Activated gamma-delta T cell treated with anti-CD3 and anti-CD28 coated beads, Interleukin-2, amount 50 U/mL, for 16 hours (primary cell): ENCODE data around the gene POU2F1.

Experiments
- DNase-seq: peaks from one replicate; pipeline ENCODE4 v3.0.0-alpha.2; 2020; ENCODE audit warnings: low read depth

Gene POU2F1

GRCh38 chr1:167220537-167221125, at the start of gene POU2F1:
POU2F1 (plus strand) TSS chr1:167220886; CDS start chr1:167220898, 12 bp downstream.
- peak; percentile 99 for DNase-seq

- no peak for DNase-seq
These were observed 49.3 kb upstream of the POU2F1 start for GRCh38 chr1:167171286-167171929.

- DNase-seq = no peak
These were observed 47.0 kb upstream of the POU2F1 start for GRCh38 chr1:167173516-167174184.

- DNase-seq = no peak
These were observed 44.8 kb upstream of the POU2F1 start for GRCh38 chr1:167175901-167176300.

GRCh38 chr1:167178831-167179230, 41.9 kb upstream of the POU2F1 start:
- no peak for DNase-seq

GRCh38 chr1:167182571-167183320, 37.9 kb upstream of the POU2F1 start:
- no peak for DNase-seq

GRCh38 chr1:167184081-167184480, 36.6 kb upstream of the POU2F1 start:
- DNase-seq = no peak

GRCh38 chr1:167185062-167185461, 35.6 kb upstream of the POU2F1 start:
- no peak for DNase-seq

GRCh38 chr1:167185974-167186657, 34.6 kb upstream of the POU2F1 start:
- DNase-seq = no peak

GRCh38 chr1:167186771-167187170, 33.9 kb upstream of the POU2F1 start:
- DNase-seq = no peak

GRCh38 chr1:167190747-167191237, 29.9 kb upstream of the POU2F1 start:
- DNase-seq = no peak

- DNase-seq = no peak
These were observed 28.7 kb upstream of the POU2F1 start for GRCh38 chr1:167191958-167192357.

- DNase-seq = no peak
These were observed 26.5 kb upstream of the POU2F1 start for GRCh38 chr1:167194182-167194581.

- DNase-seq = no peak
These were observed 24.5 kb upstream of the POU2F1 start for GRCh38 chr1:167196166-167196565.

- no peak for DNase-seq
These were observed 23.4 kb upstream of the POU2F1 start for GRCh38 chr1:167197236-167197635.

GRCh38 chr1:167197692-167198091, 23.0 kb upstream of the POU2F1 start:
- DNase-seq = no peak

GRCh38 chr1:167198518-167199133, 22.1 kb upstream of the POU2F1 start:
- DNase-seq = no peak

GRCh38 chr1:167199656-167200055, 21.0 kb upstream of the POU2F1 start:
- DNase-seq = no peak

GRCh38 chr1:167200272-167200671, 20.4 kb upstream of the POU2F1 start:
- DNase-seq = no peak

- DNase-seq = no peak
These were observed 19.9 kb upstream of the POU2F1 start for GRCh38 chr1:167200749-167201148.

GRCh38 chr1:167202049-167202448, 18.6 kb upstream of the POU2F1 start:
- no peak for DNase-seq
